ENCODE measurements around the gene BCAR3.
"Not testable (repeated sequence)": the region's sequence is repeated elsewhere in the genome, so short reads cannot be mapped to it uniquely, and the experiment has no call there.

Gene BCAR3

DNA sequence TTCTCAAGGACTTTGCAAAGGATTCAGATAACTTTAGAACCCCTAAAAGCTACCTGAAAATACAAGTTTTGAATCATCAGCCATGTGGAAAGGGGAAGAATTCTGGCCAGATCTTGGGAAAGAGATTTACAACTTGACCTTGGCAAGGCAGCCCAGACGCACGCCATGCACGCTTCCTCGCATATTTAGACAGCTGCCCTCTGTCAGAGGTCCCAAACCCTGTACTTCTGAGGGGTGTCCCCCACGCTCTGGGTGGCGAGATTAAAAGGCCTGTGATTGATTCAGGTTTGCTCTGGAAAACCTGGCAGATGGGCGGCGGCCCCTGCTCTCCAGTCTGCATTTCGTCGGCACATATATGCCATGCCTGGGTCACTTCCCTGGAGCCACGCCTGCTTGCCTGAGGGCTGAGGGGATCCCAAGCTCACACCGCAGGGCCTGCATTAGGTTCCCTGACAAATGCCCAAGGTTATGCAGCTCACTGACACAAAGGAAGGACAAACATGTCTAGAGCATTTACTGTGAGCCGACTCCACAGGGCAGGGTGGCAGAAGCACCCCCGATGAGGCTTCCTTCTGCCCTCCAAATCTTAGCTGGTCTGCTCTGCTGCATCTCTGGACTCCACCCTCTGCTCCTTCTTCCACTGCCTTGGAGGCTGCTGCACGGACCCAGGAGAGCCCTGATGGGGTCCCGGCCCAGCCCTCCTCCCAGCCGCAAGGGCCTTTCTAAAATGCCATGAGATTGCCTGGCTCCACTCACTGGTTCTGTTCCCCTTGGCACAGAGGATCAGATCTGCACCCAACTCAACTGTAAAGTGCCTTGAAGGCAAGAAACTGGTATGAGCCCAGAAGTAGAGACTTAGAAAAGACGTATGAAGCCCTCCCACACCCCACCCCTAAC is 103.9 kb downstream of the BCAR3 start:
- no peak for DNase-seq (ENCODE audit: low read depth in 3 of 3)

DNA sequence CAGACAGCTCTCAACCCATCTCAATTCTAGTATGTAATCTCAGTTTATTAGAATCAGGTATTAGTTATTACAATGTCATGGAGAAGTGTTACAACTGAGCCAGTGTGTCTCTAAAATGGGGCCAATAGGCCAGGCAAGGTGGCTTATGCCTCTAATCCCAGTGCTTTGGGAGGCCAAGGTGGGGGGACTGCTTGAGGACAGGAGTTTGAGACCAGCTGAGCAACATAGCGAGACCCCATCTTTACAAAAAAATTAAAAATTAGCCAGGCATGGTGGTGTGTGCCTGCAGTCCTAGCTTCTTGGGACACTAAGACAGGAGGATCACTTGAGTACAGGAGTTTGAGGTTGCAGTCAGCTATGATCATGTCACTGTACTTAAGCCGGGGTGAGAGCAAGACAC is 104.9 kb downstream of the BCAR3 start:
- DNase-seq (ENCODE audit: low read depth in 3 of 3) = no peak

DNA sequence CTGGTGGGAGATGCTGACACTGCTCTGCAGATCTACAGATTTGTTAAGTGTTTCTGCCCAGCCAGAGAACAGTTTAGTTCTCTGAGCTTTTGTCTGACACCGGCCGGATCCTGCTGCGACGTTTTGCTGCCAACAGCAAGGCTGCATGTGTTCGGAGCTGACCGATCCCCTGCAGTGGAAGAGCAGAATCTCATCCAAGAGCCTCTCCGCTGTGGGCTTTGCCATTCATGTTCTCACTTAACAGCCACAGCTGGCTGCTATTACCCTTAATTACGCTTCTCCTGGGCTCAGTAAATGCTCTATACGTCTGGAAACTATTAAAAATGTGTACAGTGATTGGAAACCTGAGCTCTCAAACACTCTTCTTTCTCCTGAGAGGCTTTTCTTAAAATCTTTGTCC is 105.3 kb downstream of the BCAR3 start:
- no peak for DNase-seq (ENCODE audit: low read depth in 3 of 3)

DNA sequence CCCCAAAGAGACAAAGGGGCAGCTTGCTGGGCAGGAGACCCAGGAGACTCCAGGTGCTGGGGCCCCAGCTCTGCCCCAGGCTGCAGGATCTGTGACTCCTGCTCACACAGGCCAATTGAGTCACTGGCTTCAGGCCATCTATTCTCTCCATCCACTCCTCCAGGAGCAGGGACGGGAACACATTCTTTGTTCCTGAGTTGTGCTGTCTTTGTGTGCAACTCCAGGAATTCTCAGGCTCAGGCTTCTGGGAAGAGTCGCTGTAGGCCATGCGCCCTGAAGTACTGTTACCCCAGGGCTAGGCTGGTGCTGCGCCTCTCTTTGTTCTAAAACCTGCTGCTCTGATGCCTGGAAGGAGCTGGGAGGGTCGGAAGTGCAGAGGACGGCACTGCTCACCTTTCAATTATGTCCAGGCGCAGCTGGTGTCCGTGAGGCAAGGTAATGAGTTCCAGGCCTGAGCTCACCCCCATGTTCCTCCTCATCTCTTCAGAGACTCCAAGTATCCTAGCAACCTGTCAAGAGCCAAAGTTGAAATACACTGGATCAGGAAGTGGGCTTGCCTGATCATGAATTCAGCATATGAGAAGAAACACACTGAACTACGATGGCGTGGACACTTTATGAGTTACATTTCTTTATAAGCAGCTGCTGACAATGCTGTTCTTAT is 105.9 kb downstream of the BCAR3 start:
- no peak for DNase-seq (ENCODE audit: low read depth in 3 of 3)

DNA sequence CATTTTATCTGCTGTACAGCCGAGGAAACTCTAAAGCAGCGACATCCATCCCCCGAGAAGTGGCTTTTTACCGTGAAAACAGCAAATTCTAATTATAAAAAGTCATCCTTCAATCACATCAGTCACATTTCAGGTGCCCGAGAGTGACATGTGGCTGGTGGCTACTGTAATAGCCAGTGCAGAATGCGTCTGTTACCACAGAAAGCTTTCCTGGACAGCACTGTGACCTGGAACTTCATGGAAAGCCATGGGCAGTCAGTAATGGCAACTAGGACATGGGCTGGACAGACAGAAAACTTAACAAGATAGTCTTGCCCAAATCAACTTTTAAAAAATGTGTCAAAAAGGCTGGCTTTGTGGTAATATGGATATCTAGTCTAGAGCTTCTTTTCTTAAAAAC is 106.6 kb downstream of the BCAR3 start:
- DNase-seq (ENCODE audit: low read depth in 3 of 3) = no peak

DNA sequence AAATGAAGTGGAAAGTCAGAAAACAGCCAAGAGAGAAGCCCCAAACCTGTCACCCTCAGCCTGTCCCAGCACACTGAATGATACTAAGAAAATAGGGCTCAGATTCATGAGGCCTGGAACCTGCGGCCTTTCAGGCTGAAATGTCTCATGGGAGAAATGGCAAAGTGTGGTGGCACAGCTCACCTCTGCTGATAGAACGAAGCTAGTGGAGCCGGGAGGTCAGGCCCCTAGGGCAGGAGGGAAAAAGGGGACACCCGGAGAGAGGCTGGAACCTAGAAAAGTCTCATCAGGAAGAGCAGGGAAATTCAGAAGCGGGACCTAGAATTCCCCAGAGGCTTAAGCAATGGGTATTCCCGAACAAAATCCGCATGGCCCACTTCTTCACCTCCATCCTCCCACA is 107.1 kb downstream of the BCAR3 start:
- DNase-seq (ENCODE audit: low read depth in 3 of 3) = no peak

DNA sequence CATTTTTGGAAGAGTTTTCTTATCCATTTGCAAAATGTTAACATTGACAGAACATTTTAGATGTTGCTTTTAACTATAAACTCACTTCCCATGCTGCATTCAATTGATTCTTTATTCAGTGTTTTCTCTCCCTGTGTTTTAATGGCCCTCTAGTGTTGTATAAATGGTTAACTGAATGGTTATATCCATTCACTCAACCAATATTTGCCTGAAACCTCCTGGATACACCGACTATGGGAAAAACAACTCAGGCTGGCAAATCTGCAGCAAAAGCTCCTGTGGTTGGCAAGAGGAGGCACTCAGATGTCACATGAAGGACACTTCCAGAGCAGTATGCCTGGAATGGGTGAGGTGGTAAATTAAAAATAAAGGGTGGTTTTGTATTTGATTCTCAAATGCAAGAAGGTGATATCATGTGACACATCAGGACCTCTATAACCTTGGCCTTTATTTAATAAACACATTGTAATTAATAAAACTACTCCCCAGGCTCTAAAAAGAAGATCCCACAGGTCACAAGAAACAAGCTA is 107.6 kb downstream of the BCAR3 start:
- no peak for DNase-seq (ENCODE audit: low read depth in 3 of 3)

DNA sequence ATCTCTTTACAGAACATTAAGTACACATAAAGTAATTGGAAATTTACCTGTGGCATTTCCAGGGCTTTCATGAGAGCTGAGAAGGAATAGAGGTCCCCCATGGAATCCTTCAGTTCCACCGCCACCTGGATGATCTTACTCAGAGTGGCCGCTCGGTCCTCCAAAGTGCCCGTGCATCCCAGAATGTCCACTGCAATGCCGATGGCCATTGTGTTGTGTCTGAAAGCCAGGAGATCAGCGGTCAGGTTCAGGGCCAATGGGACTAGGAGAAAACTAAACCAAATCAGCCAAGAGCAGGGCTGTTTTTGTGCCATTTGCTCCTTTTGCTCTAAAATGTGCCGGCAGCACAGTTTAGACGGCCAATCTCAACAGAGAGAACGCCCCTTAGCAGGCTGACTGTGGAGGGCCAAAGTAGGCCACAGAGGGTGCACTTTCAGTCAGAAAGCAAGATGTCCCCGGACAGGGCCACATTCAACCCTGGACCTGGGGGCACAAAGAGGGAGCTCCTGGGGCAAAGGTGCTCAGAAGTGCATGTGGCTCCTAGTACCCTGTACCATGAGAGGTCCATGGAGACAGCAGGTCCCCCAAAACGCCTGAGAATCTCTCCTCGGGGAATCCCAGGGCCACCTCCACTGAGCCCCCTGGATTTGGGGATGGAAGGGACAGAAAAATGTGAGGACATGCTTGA is 109.9 kb downstream of the BCAR3 start:
- DNase-seq (ENCODE audit: low read depth in 3 of 3) = no peak

DNA sequence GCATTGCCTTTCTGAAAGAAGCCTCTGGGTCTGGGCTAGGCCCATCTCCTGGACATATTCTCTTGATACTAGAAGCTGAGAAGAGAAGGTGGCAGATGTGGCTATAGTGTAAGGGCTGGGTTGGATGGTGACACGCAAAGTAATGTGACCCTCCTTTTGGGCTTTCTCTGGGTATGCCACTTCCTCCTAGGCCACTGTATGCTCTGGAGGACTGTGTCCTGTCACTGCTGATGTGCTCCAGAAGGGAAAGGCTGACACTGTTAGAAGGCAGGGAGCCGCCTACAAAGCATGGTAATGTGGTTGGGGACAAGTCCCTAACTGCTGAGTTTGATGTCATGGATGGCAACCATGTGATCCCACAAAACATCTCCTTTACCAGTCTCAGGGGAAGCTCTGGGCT is 112.1 kb downstream of the BCAR3 start:
- no peak for DNase-seq (ENCODE audit: low read depth in 3 of 3)

DNA sequence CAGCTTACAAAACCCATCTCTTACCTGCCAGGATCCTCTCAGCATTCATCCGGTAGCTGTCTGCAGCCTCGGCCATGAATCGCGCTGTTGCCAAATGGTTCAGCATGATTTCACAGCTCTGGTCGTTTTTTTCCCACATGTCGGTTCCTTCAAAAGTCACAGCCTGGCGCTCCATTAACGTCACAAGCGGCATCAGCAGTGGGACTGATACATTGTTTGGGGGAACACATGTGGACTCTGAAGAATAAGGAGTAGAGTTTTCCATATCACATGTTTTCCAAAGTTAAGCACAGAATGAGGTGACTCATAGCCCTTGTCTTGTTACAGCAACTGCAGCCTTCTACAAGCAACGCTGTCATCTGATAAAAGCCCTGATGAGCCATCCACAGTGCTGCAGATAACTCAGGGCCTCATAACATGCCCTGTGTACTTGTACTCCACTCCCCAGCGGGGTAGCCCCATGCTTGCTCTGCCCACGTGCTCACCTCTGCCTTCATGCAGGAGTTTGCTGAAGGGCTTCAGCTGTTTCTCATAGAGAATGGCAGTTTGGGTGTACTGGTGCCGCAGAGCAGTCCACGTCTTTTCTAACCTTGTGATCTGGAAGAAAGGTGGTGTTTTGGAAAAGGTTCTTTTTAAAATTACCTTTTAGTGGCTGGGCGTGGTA is 114.2 kb downstream of the BCAR3 start:
- no peak for DNase-seq (ENCODE audit: low read depth in 3 of 3)

DNA sequence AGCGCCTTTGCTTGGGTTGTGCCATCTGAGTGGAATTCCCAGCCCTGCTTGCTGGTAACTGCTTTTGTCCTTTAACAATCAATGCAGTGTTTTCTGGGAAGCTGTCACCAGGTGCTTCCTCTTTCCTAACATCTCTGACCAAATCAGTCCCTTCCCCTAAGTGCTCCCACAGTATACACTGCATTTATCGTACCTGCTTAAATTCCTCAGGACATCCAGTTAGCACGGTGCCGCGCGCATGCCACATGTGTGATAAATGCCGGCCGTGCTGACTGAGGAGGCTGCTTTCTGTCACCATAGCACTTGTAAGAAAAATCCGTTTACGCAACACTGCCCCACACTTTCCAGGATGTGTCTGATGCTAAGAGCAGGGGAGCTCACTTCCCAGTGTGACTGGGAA is 115.4 kb downstream of the BCAR3 start:
- DNase-seq (ENCODE audit: low read depth in 3 of 3) = no peak

DNA sequence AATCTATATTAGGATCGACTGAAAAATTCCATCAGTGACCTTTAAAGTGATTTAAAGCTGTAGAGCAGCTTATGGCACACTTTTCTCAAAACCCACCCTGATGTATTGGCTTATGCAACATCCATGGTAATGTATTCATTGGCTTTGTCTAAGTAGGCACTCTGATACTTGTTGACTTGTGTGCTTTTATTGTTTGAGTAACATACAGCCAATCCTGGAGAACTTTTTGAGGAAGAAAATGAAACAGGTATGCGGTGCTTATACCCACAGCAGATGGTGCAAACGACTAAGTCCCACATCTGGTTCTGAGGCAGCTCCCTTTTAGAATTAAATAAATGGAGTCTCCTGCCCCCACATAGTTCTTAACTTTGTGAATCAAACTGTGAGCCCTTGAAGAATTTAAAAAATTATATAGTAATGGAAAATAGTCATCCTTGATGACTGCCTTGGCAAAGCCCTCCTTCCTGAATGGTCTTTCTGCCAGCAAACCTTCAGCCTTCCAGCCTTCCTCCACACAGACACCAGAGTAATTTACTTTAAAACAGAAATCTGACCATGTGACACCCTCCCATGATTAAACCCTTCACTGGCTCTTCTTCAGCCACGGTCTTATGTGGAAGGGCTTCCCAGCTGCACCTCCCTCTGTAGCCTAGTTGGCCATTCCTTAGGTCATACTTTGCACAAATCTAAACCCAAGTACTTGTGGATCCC is 116.0 kb downstream of the BCAR3 start:
- DNase-seq (ENCODE audit: low read depth in 3 of 3) = no peak

DNA sequence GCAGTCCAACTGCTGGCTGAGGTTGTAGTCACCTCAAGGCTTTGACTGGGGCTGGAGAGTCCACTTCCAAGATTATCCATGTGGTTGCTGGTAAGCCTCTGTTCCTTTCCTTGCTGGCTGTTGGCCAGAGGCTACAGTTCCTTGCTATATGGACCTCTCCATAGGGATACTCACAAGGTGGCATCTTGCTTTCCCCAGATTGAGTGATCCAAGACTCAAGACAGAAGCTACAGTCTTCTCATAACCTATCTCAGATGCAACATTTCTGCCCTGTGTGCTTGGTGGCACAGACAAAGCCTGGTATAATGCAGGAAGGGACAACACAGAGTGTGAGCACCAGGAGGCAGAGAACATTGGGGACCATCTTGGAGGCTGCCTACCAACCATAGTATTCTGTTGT is 121.9 kb downstream of the BCAR3 start:
- DNase-seq (ENCODE audit: low read depth in 3 of 3) = no peak

DNA sequence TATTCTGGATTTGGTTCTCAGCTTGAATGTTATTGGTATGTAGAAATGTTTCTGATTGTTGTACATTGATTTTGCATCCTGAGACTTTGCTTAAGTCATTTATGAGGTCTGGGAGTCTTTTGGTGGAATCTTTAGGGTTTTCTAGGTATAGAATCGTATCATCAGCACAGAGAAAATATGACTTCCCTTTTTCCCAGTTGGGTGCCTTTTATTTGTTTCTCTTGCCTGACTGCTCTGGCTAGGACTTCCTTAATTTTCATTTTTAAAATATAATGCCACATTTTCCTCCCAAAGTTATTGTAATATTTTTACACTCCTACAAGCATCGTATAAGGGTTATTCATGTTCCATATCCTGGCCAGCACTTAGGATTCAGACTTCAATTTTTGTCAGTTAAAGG is 122.6 kb downstream of the BCAR3 start:
- no peak for DNase-seq (ENCODE audit: low read depth in 3 of 3)

DNA sequence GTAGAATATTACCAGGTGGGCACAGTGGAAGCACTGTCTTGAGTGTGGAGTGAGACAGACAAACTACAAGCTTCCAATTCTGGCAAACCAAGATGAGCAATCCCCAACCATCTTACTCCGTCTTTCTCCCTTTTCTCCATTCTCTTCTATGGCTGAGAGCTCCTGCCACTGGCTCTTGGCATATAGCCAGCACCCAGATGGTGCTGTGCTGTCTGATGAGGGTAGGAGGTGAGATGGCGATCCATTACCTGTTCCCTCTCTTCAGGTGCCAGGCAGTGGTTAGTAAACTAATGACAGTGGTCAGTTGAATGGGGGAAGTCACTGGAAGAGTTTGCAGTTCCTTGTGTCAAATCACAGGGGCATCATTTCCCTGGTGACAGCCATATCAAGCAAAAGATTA is 125.3 kb downstream of the BCAR3 start:
- no peak for DNase-seq (ENCODE audit: low read depth in 3 of 3)

DNA sequence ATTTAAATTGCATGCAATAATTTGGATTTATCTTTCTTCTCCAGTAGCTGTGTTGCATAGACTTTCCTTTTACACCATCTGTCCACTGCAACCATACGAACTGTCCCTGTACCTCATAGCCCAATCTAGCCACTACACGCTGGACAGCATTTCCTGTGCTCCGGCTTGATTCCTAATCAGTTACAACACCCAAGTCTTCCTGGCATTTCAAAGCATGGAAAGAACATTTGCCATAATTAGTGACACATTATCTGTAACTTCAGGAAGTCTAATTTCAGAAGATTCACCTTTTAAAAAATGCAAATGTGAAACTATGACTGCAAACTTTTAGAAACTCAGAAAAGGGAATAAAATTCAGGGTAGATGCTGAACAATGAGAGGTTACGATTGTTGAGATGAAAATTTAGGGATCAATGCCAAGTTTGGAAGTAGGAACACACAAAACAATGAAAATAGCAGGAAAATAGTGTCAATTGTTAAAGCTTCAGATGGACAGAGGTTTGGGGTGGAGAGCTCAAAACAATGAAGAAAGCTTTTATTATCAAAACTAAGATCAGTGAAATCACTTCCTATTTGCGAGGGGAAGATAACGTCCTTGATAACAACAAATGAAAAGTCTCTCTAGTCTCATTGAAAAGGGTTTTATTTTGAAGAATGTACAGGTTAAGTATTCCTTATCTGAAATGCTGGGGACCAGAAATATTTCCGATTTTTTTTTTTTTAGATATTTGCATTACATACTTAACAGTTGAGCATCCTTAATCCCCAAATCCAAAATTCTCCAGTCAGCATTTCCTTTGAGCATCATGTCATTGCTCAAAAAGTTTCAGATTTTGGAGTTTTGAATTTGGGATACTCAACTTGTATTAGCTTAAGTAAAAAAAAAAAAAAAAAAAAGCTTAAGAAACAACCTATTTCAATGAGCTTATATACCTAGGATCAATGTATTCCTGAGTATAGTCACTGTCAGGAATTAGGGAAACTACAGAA is 126.5 kb downstream of the BCAR3 start:
- no peak for DNase-seq (ENCODE audit: low read depth in 3 of 3)

DNA sequence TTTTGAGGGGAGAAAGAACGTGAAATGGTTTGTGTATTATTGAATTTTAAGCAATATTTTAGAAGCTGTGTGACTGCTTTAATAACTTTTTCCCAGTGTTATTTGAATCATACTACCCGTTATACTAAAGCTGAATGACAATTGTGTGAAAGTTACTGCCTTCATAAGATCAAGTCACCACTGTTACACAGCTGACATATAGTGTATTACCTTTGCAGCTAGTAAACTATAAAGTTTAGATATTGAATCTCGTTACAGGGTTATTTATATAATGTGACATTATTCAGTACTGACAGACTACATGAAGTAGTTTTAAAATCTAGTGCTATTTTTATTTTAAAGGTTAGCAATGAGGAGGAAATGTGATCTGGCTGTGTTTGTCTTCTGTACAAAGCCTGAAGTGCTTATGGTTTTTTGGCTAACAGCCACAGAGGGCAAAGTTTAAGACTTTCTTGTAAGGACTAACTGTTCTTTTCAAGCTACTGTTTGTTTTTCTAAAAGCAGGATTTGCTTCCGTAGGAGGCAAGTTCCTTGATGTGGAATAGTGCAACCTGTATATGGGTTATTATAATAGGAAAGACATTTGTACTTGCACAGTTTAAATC is 127.6 kb downstream of the BCAR3 start:
- not testable (repeated sequence) for DNase-seq (ENCODE audit: low read depth in 3 of 3)

DNA sequence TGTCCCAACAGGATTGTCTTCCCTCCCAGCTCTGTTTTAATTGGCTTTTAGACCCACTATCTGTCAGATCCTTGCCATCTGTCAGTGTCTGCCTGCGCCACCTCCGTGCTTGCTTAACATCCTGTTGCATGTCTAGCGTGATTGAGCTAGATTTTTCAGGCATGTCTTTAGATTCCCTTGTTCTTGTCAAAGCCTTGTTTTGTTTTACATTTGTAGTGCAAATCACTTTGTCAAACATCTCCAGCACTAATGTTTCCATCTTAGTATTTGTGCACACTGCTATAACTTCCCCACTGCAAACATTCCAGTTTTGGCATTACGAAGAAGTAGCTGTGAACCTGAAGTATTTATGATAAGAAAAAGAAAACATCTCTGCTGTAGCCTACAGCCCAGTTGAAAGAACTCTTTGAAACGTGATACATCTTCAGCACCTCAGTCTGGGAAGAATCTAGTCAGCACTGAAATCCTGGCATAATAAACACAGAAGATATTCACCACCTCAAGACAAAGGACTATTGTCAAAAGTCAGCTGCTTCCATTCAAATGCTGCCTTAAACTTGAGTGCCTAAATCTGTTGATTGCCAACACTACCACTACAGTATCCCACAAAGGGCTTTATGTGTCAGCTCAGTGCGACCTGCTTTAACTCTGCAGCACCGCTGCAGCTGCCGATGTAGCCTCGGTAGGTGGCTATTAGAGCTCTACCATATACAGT is 128.7 kb downstream of the BCAR3 start:
- DNase-seq (ENCODE audit: low read depth in 3 of 3) = no peak

DNA sequence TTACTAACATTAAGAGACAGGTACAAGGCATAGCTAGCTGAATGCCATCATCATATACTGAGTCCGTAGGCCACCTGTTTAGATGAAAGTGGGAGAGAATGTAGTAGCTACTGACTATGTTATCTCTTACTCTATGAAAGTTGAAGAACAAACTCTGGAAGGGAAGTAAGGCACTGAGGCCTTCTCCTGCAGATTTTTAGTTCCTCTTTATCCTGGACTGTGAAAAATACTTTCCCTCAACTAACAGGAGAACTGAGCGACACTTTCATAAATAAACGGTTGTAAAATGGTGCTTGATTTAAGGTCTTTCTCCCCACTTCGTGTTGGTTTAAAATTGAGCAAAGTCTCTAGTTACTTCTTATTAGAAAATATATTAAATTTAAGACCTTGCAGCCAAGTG is 131.8 kb downstream of the BCAR3 start:
- no peak for DNase-seq (ENCODE audit: low read depth in 3 of 3)
